Measurements from ENCODE around the gene CRYBG2.

Gene CRYBG2

GRCh38 chr1:26358411-26359384 is 4.8 kb upstream of the CRYBG2 start:
- TF ChIP-seq RARB (CRISPR knock-in tag; IDR thresholded peaks at IDR 0.05) (no peak), CSRNP3 (CRISPR knock-in tag; IDR thresholded peaks at IDR 0.05) (no peak), ZFP3 (CRISPR knock-in tag; IDR thresholded peaks at IDR 0.05) (no peak), PPARA (CRISPR knock-in tag; IDR thresholded peaks at IDR 0.05; ENCODE audit: borderline replicate concordance) (no peak), TCF4 (CRISPR knock-in tag; IDR thresholded peaks at IDR 0.05; ENCODE audit: borderline replicate concordance) (no peak), ARNTL (CRISPR knock-in tag; IDR thresholded peaks at IDR 0.05; ENCODE audit: borderline replicate concordance, low read depth) (no peak), ZFP30 (CRISPR knock-in tag; IDR thresholded peaks at IDR 0.05) (no peak), ZNF565 (CRISPR knock-in tag; conservative IDR thresholded peaks at IDR 0.05; ENCODE audit: low read depth) (no peak), POU6F1 (CRISPR knock-in tag; IDR thresholded peaks at IDR 0.05; ENCODE audit: borderline replicate concordance, low read depth) (no peak), ZNF70 (CRISPR knock-in tag; IDR thresholded peaks at IDR 0.05) (no peak)
- ATAC-seq, result no peak

- ATAC-seq, result no peak
- TF ChIP-seq TCF4 (CRISPR knock-in tag; IDR thresholded peaks at IDR 0.05; ENCODE audit: borderline replicate concordance), result no peak
- TF ChIP-seq ZFP3 (CRISPR knock-in tag; IDR thresholded peaks at IDR 0.05), result no peak
- no peak for TF ChIP-seq ZNF70 (CRISPR knock-in tag; IDR thresholded peaks at IDR 0.05)
- no peak for TF ChIP-seq GLIS3 (CRISPR knock-in tag; IDR thresholded peaks at IDR 0.05)
- no peak for TF ChIP-seq ARNTL (CRISPR knock-in tag; IDR thresholded peaks at IDR 0.05; ENCODE audit: borderline replicate concordance, low read depth)
- no peak for TF ChIP-seq ZNF8 (CRISPR knock-in tag; IDR thresholded peaks at IDR 0.05)
- TF ChIP-seq BACH2 (CRISPR knock-in tag; IDR thresholded peaks at IDR 0.05; ENCODE audit: borderline replicate concordance), result no peak
- no peak for TF ChIP-seq POU6F1 (CRISPR knock-in tag; IDR thresholded peaks at IDR 0.05; ENCODE audit: borderline replicate concordance, low read depth)
- TF ChIP-seq SNAI2 (CRISPR knock-in tag; IDR thresholded peaks at IDR 0.05), result no peak
- no peak for TF ChIP-seq PPARA (CRISPR knock-in tag; IDR thresholded peaks at IDR 0.05; ENCODE audit: borderline replicate concordance)
- TF ChIP-seq TOX (CRISPR knock-in tag; IDR thresholded peaks at IDR 0.05; ENCODE audit: borderline replicate concordance), result no peak
- no peak for TF ChIP-seq TSHZ2 (CRISPR knock-in tag; IDR thresholded peaks at IDR 0.05)
- no peak for TF ChIP-seq RARB (CRISPR knock-in tag; IDR thresholded peaks at IDR 0.05)
- TF ChIP-seq ZNF565 (CRISPR knock-in tag; conservative IDR thresholded peaks at IDR 0.05; ENCODE audit: low read depth), result no peak
- no peak for TF ChIP-seq CREB5 (CRISPR knock-in tag; IDR thresholded peaks at IDR 0.05; ENCODE audit: low read depth)
- no peak for TF ChIP-seq OSR1 (CRISPR knock-in tag; IDR thresholded peaks at IDR 0.05)
- TF ChIP-seq CSDC2 (CRISPR knock-in tag; IDR thresholded peaks at IDR 0.05), result no peak
- no peak for TF ChIP-seq ESRRG (CRISPR knock-in tag; IDR thresholded peaks at IDR 0.05)
- no peak for TF ChIP-seq ZC3H10 (CRISPR knock-in tag; IDR thresholded peaks at IDR 0.05)
Measured at GRCh38 chr1:26357121-26357602, 3.2 kb upstream of the CRYBG2 start.

All from SK-N-SH treated with all-trans-retinoic acid at 6 μM for 48 hours (cell line).